ENCODE measurements around the gene SIPA1L3.

GRCh38 chr19:37964109-37964508 is 57.1 kb downstream of the SIPA1L3 start:
- TF ChIP-seq CTCF (IDR thresholded peaks at IDR 0.05; ENCODE audit: low read depth, low read length): no peak
- TF ChIP-seq EZH2phosphoT487 (IDR thresholded peaks at IDR 0.05; ENCODE audit: low read depth): no peak

Data from OCI-LY3 (cell line).